Renal pelvis (tissue), 4 donors: ENCODE results near the gene PARP6. TPM values are rescaled to one million over a fixed set of nuclear protein-coding genes. Genes with fewer than 3 reads are reported as not detected.
A peak's percentile ranks its signal among the peaks of the same experiment; 100 is the strongest.

Source experiments
- DNase-seq: peaks from one replicate; pipeline ENCODE4 v3.0.0-alpha.2; 2013
- polyA plus RNA-seq, 3 donors: library from polyadenylated mRNA; unstranded; fragments of 120-200 nt; gene quantifications; one replicate each; pipeline ENCODE4 v1.2.1, GENCODE V29; 2013; ENCODE audit not compliant: insufficient read length in 3 of 3

Gene PARP6
- polyA plus RNA-seq, 3 donors: 86.9 to 133 (median 133) TPM

- no peak for DNase-seq
These were observed 38.6 kb downstream of the PARP6 start for GRCh38 chr15:72233769-72234168.

GRCh38 chr15:72231833-72232478, 40.4 kb downstream of the PARP6 start:
- no peak for DNase-seq

- DNase-seq: peak; percentile 97
These were observed 41.1 kb downstream of the PARP6 start, which contains the start of gene PKM for GRCh38 chr15:72231066-72231832. TSS of gene PKM (minus strand) at chr15:72231190. CDS start at chr15:72219097, 12,093 bp downstream.

- peak; percentile 94 for DNase-seq
These were observed 41.9 kb downstream of the PARP6 start for GRCh38 chr15:72230197-72231065.

GRCh38 chr15:72229947-72230196, 42.5 kb downstream of the PARP6 start:
- DNase-seq: no peak

GRCh38 chr15:72229076-72229946, 43.0 kb downstream of the PARP6 start:
- peak; percentile 16 for DNase-seq

GRCh38 chr15:72227720-72228119, 44.6 kb downstream of the PARP6 start:
- DNase-seq: no peak

- no peak for DNase-seq
These were observed 45.2 kb downstream of the PARP6 start for GRCh38 chr15:72227192-72227586.

- no peak for DNase-seq
These were observed 49.1 kb downstream of the PARP6 start for GRCh38 chr15:72223278-72223677.

- no peak for DNase-seq
These were observed 50.0 kb downstream of the PARP6 start for GRCh38 chr15:72222393-72222792.

GRCh38 chr15:72220687-72221086, 51.7 kb downstream of the PARP6 start:
- DNase-seq: no peak

- DNase-seq: no peak
These were observed 55.1 kb downstream of the PARP6 start for GRCh38 chr15:72217216-72217615.

- DNase-seq: no peak
These were observed 56.3 kb downstream of the PARP6 start for GRCh38 chr15:72216079-72216478.

GRCh38 chr15:72207558-72208085, 64.7 kb downstream of the PARP6 start:
- DNase-seq: no peak

- DNase-seq: no peak
These were observed 65.7 kb downstream of the PARP6 start for GRCh38 chr15:72206677-72207000.

- DNase-seq: no peak
These were observed 66.3 kb downstream of the PARP6 start for GRCh38 chr15:72205896-72206676.

GRCh38 chr15:72205273-72205672, 67.1 kb downstream of the PARP6 start:
- no peak for DNase-seq

GRCh38 chr15:72203507-72203837, 68.9 kb downstream of the PARP6 start:
- DNase-seq: peak; percentile 43

GRCh38 chr15:72202801-72203506, 69.4 kb downstream of the PARP6 start:
- no peak for DNase-seq

- no peak for DNase-seq
These were observed 70.1 kb downstream of the PARP6 start for GRCh38 chr15:72202302-72202701.
